ENCODE measurements around the gene TMEM266.
A peak's percentile ranks its signal among the peaks of the same experiment; 100 is the strongest.

TMEM266 gene

GRCh38 chr15:76064375-76064774 is 4.6 kb downstream of the TMEM266 start:
- Histone ChIP-seq H3K36me3 (replicated peaks; ENCODE audit: insufficient read depth, low read length) (no peaks in the 10 kb centered on the region), H3K9me2 (replicated peaks; ENCODE audit: insufficient read depth, low read length) (no peaks in the 10 kb centered on the region), H2AFZ (ENCODE audit: low read length) (no peak overlapping the region), H3K4me3 (ENCODE audit: low read length) (no peak overlapping the region), H3K9me3 (replicated peaks; ENCODE audit: insufficient read depth, low read length) (no peaks in the 10 kb centered on the region), H3K79me2 (ENCODE audit: low read length) (no peaks in the 10 kb centered on the region), H3K27ac (ENCODE audit: low read length) (no peak overlapping the region), H3K9ac (ENCODE audit: low read length) (no peak overlapping the region), H3K27me3 (replicated peaks; ENCODE audit: insufficient read depth, low read length) (0 out of 2 replicates have a peak, but pooled peaks cover 4% of the 10 kb centered on the region), H3F3A (ENCODE audit: insufficient read depth, low read length) (peaks cover 12% of the 10 kb centered on the region), H3K4me1 (ENCODE audit: low read length) (peaks cover 5% of the 10 kb centered on the region), H3K4me2 (ENCODE audit: low read depth, low read length) (no peak overlapping the region), H4K20me1 (ENCODE audit: insufficient read depth, low read length) (no peaks in the 10 kb centered on the region)
- TF ChIP-seq CTCF (IDR thresholded peaks at IDR 0.05; ENCODE audit: low read length) (no peak), EZH2phosphoT487 (IDR thresholded peaks at IDR 0.05; ENCODE audit: low read length) (no peak), EZH2 (optimal IDR thresholded peaks at IDR 0.05; ENCODE audit: low read depth, low read length) (no peak)
- no peak for DNase-seq

GRCh38 chr15:76065245-76065644 is 5.5 kb downstream of the TMEM266 start:
- Histone ChIP-seq H3F3A (ENCODE audit: insufficient read depth, low read length) (peaks cover 9% of the 10 kb centered on the region), H4K20me1 (ENCODE audit: insufficient read depth, low read length) (no peaks in the 10 kb centered on the region), H3K9me2 (replicated peaks; ENCODE audit: insufficient read depth, low read length) (no peaks in the 10 kb centered on the region), H3K4me1 (ENCODE audit: low read length) (peaks cover 5% of the 10 kb centered on the region), H3K27ac (ENCODE audit: low read length) (no peak overlapping the region), H3K27me3 (replicated peaks; ENCODE audit: insufficient read depth, low read length) (0 out of 2 replicates have a peak, but pooled peaks cover 4% of the 10 kb centered on the region), H2AFZ (ENCODE audit: low read length) (no peak overlapping the region), H3K4me2 (ENCODE audit: low read depth, low read length) (no peak overlapping the region), H3K9ac (ENCODE audit: low read length) (no peak overlapping the region), H3K79me2 (ENCODE audit: low read length) (no peaks in the 10 kb centered on the region), H3K36me3 (replicated peaks; ENCODE audit: insufficient read depth, low read length) (no peaks in the 10 kb centered on the region), H3K4me3 (ENCODE audit: low read length) (no peak overlapping the region), H3K9me3 (replicated peaks; ENCODE audit: insufficient read depth, low read length) (no peaks in the 10 kb centered on the region)
- TF ChIP-seq EZH2phosphoT487 (IDR thresholded peaks at IDR 0.05; ENCODE audit: low read length) (no peak), EZH2 (optimal IDR thresholded peaks at IDR 0.05; ENCODE audit: low read depth, low read length) (no peak), CTCF (IDR thresholded peaks at IDR 0.05; ENCODE audit: low read length) (no peak)
- DNase-seq: peak; percentile 26

- H3F3A ChIP-seq (ENCODE audit: insufficient read depth, low read length): peaks cover 4% of the 10 kb centered on the region
- no peak overlapping the region for H3K4me3 ChIP-seq (ENCODE audit: low read length)
- H3K27ac ChIP-seq (ENCODE audit: low read length): no peak overlapping the region
- H3K79me2 ChIP-seq (ENCODE audit: low read length): no peaks in the 10 kb centered on the region
- no peak overlapping the region for H3K9ac ChIP-seq (ENCODE audit: low read length)
- no peaks in the 10 kb centered on the region for H3K36me3 ChIP-seq (replicated peaks; ENCODE audit: insufficient read depth, low read length)
- no peak overlapping the region for H2AFZ ChIP-seq (ENCODE audit: low read length)
- no peak for TF ChIP-seq CTCF (IDR thresholded peaks at IDR 0.05; ENCODE audit: low read length)
- no peak for TF ChIP-seq EZH2phosphoT487 (IDR thresholded peaks at IDR 0.05; ENCODE audit: low read length)
- TF ChIP-seq EZH2 (optimal IDR thresholded peaks at IDR 0.05; ENCODE audit: low read depth, low read length): no peak
- no peaks in the 10 kb centered on the region for H3K9me2 ChIP-seq (replicated peaks; ENCODE audit: insufficient read depth, low read length)
- no peak overlapping the region for H3K4me2 ChIP-seq (ENCODE audit: low read depth, low read length)
- no peaks in the 10 kb centered on the region for H4K20me1 ChIP-seq (ENCODE audit: insufficient read depth, low read length)
- 0 out of 2 replicates have a peak, but pooled peaks cover 2% of the 10 kb centered on the region for H3K27me3 ChIP-seq (replicated peaks; ENCODE audit: insufficient read depth, low read length)
- DNase-seq: no peak
- H3K9me3 ChIP-seq (replicated peaks; ENCODE audit: insufficient read depth, low read length): no peaks in the 10 kb centered on the region
- peaks cover 5% of the 10 kb centered on the region for H3K4me1 ChIP-seq (ENCODE audit: low read length)
Measured at GRCh38 chr15:76065793-76066192, 6.0 kb downstream of the TMEM266 start.

Data from MM.1S (cell line).